OCI-LY1 (cell line): Measurements from ENCODE around the gene CD27.

Source experiments
- H2AFZ ChIP-seq: fragments of 200-600 bp; sonication (generic), shearing (Covaris generic); 2 replicates; pipeline ENCODE4 v1.6.0; 2014; ENCODE audit warnings: antibody characterized with exemption, mild to moderate bottlenecking, low read length
- H3F3A ChIP-seq: fragments of 200-600 bp; sonication (generic), shearing (Covaris generic); 2 replicates; pipeline ENCODE4 v1.6.0; 2014; ENCODE audit warnings: mild to moderate bottlenecking, antibody characterized with exemption, low read length, moderate library complexity; ENCODE audit not compliant: insufficient read depth
- H3K27ac ChIP-seq: fragments of 200-600 bp; sonication (generic); 2 replicates; pipeline ENCODE4 v1.5.1; 2014; ENCODE audit warnings: low read length, mixed run types, mild to moderate bottlenecking, low read depth; ENCODE audit not compliant: poor library complexity, severe bottlenecking
- H3K27me3 ChIP-seq: fragments of 200-600 bp; sonication (generic); 2 replicates; pipeline ENCODE4 v1.6.0; 2014; ENCODE audit warnings: antibody characterized with exemption, mild to moderate bottlenecking, low read length, moderate library complexity; ENCODE audit not compliant: insufficient read depth
- H3K36me3 ChIP-seq: fragments of 200-600 bp; sonication (generic); 2 replicates; pipeline ENCODE4 v1.6.1; 2014; ENCODE audit warnings: mild to moderate bottlenecking, antibody characterized with exemption, low read length, moderate library complexity, mixed read lengths; ENCODE audit not compliant: insufficient read depth
- H3K4me1 ChIP-seq: fragments of 200-600 bp; sonication (generic); 2 replicates; pipeline ENCODE4 v1.5.1; 2014; ENCODE audit warnings: mild to moderate bottlenecking, low read length, moderate library complexity; ENCODE audit not compliant: insufficient read depth, severe bottlenecking
- H3K4me2 ChIP-seq: fragments of 200-600 bp; sonication (generic), shearing (Covaris generic); 2 replicates; pipeline ENCODE4 v1.6.1; 2014; ENCODE audit warnings: low read length
- H3K4me3 ChIP-seq: fragments of 200-600 bp; sonication (generic); 2 replicates; pipeline ENCODE4 v1.5.1; 2014; ENCODE audit warnings: low read length, low read depth, mild to moderate bottlenecking, mixed read lengths; ENCODE audit not compliant: poor library complexity, severe bottlenecking
- H3K79me2 ChIP-seq: fragments of 200-600 bp; shearing (Covaris generic); 2 replicates; pipeline ENCODE4 v1.6.1; 2016; ENCODE audit warnings: mixed run types, low read length, mixed read lengths; ENCODE audit not compliant: insufficient read depth
- H3K9ac ChIP-seq: fragments of 200-600 bp; sonication (generic), shearing (Covaris generic); 2 replicates; pipeline ENCODE4 v1.6.1; 2014; ENCODE audit warnings: mild to moderate bottlenecking, low read length, mixed read lengths
- H3K9me2 ChIP-seq: fragments of 200-600 bp; sonication (generic), shearing (Covaris generic); 2 replicates; pipeline ENCODE4 v1.6.1; 2014; ENCODE audit warnings: low read depth, mild to moderate bottlenecking, low read length, mixed read lengths
- H3K9me3 ChIP-seq: fragments of 200-600 bp; shearing (Covaris generic); 2 replicates; pipeline ENCODE4 v1.6.1; 2014; ENCODE audit warnings: low read length, mixed read lengths
- H4K20me1 ChIP-seq: fragments of 200-600 bp; sonication (generic), shearing (Covaris generic); 2 replicates; pipeline ENCODE4 v1.6.0; 2016; ENCODE audit warnings: mild to moderate bottlenecking, low read length; ENCODE audit not compliant: insufficient read depth
- EZH2 ChIP-seq: fragments of 200-600 bp; sonication (generic), shearing (Covaris generic); IDR thresholded peaks from 2 replicates; pipeline ENCODE4 v1.8.0; 2017; ENCODE audit warnings: borderline replicate concordance, mixed run types, mild to moderate bottlenecking, antibody characterized with exemption, low read length, moderate library complexity, mixed read lengths
- TF ChIP-seq, protein P1 (sequence below): fragments of 200-600 bp; sonication (generic), shearing (Covaris generic); IDR thresholded peaks from 2 replicates; pipeline ENCODE4 v1.5.1; 2017; ENCODE audit warnings: mild to moderate bottlenecking, antibody characterized with exemption, low read length, moderate library complexity, mixed read lengths

CD27 gene

DNA sequence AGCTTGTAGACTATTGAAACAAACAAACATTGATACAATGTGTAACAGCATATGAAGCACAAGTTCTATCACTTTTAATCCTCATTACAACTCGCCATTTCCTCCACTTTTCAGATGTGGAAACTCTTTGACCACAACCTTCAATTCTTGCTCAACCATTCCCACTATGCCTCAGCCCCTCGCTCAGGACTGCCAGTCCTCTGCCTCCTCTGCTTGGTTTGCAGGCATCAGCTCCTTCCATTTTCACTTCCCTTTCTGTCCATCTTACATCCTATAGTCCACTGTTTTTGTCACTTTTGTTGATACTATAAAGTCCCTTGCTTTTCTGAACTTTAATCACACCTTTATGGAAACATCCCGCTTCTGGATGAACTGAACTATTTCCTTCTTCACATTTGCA is 28.2 kb upstream of the CD27 start:
- Histone ChIP-seq H3K4me3 (no peak overlapping the region), H3K27ac (no peak overlapping the region), H3K9ac (no peak overlapping the region), H3F3A (no peaks in the 10 kb centered on the region), H3K9me2 (no peaks in the 10 kb centered on the region), H3K36me3 (no peaks in the 10 kb centered on the region), H4K20me1 (no peaks in the 10 kb centered on the region), H2AFZ (no peak overlapping the region), H3K79me2 (no peaks in the 10 kb centered on the region), H3K4me2 (no peak overlapping the region), H3K4me1 (no peaks in the 10 kb centered on the region), H3K9me3 (no peaks in the 10 kb centered on the region), H3K27me3 (no peaks in the 10 kb centered on the region)
- TF ChIP-seq, protein P1, sequence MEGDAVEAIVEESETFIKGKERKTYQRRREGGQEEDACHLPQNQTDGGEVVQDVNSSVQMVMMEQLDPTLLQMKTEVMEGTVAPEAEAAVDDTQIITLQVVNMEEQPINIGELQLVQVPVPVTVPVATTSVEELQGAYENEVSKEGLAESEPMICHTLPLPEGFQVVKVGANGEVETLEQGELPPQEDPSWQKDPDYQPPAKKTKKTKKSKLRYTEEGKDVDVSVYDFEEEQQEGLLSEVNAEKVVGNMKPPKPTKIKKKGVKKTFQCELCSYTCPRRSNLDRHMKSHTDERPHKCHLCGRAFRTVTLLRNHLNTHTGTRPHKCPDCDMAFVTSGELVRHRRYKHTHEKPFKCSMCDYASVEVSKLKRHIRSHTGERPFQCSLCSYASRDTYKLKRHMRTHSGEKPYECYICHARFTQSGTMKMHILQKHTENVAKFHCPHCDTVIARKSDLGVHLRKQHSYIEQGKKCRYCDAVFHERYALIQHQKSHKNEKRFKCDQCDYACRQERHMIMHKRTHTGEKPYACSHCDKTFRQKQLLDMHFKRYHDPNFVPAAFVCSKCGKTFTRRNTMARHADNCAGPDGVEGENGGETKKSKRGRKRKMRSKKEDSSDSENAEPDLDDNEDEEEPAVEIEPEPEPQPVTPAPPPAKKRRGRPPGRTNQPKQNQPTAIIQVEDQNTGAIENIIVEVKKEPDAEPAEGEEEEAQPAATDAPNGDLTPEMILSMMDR: no peak
- no peak for TF ChIP-seq EZH2

DNA sequence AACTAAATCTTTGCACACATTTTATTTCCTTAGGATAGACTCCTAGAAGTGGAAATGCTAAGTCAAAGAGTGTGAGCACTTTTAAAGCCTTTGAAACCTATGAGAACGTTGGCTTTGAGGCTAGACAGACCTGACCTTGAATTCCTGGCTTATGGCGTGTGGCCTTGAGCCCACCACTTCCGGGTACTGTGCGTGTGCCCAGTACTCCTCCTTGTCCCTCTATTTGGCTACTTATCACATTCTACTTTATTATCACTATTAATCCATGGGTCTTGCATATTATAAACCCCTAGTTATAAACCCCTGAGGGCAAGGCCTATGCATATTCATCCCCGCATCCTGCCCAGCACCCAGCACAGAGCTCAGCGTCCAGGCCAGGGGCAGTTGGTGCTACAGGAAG is 26.0 kb upstream of the CD27 start:
- H3K4me2 ChIP-seq: no peak overlapping the region
- no peaks in the 10 kb centered on the region for H3K27me3 ChIP-seq
- H3K9me2 ChIP-seq: no peaks in the 10 kb centered on the region
- peaks cover 6% of the 10 kb centered on the region for H3K4me1 ChIP-seq
- no peak overlapping the region for H3K9ac ChIP-seq
- no peak overlapping the region for H2AFZ ChIP-seq
- H3K4me3 ChIP-seq: no peak overlapping the region
- TF ChIP-seq EZH2: no peak
- TF ChIP-seq, protein P1: no peak
- H3F3A ChIP-seq: no peaks in the 10 kb centered on the region
- H3K79me2 ChIP-seq: no peaks in the 10 kb centered on the region
- no peaks in the 10 kb centered on the region for H4K20me1 ChIP-seq
- no peaks in the 10 kb centered on the region for H3K36me3 ChIP-seq
- H3K27ac ChIP-seq: no peak overlapping the region
- H3K9me3 ChIP-seq: no peaks in the 10 kb centered on the region

DNA sequence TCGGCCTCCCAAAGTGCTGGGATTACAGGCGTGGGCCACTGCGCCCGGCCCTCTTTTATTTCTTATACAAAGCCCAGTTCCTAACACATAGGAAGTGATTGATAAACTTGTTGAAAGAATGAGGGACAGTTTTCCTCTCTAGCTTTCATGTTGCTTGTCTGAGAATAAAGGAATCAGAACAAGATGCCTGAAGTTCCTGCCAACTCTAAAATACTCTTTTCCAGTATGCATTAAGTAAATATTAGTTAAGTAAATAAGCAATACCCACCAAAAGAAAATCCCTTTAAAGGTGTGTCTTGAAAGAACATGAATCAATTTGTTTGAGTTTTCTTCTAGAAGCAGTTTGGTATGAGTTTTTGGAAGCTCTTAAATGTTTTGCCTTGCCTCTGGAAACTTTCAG is 24.4 kb upstream of the CD27 start:
- Histone ChIP-seq H3K4me1 (peaks cover 21% of the 10 kb centered on the region), H3K36me3 (no peaks in the 10 kb centered on the region), H3K27me3 (no peaks in the 10 kb centered on the region), H3K9me3 (no peaks in the 10 kb centered on the region), H3K4me3 (no peak overlapping the region), H2AFZ (no peak overlapping the region), H3K79me2 (no peaks in the 10 kb centered on the region), H3K27ac (no peak overlapping the region), H3K9me2 (no peaks in the 10 kb centered on the region), H3F3A (0 out of 2 replicates have a peak, but pooled peaks cover 3% of the 10 kb centered on the region), H3K9ac (no peak overlapping the region), H4K20me1 (no peaks in the 10 kb centered on the region), H3K4me2 (no peak overlapping the region)
- no peak for TF ChIP-seq EZH2
- TF ChIP-seq, protein P1: no peak
